Lower lobe of right lung (tissue), 2 donors: ENCODE measurements around the gene USP49. TPM values are rescaled to one million over a fixed set of nuclear protein-coding genes. Genes with fewer than 3 reads are reported as not detected.

Source experiments
- ATAC-seq, 2 donors: fragments of 200-7000 bp; cut with Tn5 transposase; one replicate each; pipeline ENCODE4 v1.9.1; 2020 to 2022; ENCODE audit warnings: mild to moderate bottlenecking in 2 of 2, moderate library complexity in 2 of 2
- DNase-seq: peaks from one replicate; pipeline ENCODE4 v3.0.0-alpha.2; 2020
- H3K27ac ChIP-seq: fragments of 200-600 bp; one replicate; pipeline ENCODE4 v1.8.0; 2022
- H3K27me3 ChIP-seq: fragments of 200-600 bp; one replicate; pipeline ENCODE4 v1.8.0; 2022; ENCODE audit warnings: low read depth
- H3K36me3 ChIP-seq: fragments of 200-600 bp; one replicate; pipeline ENCODE4 v1.8.0; 2022; ENCODE audit warnings: mild to moderate bottlenecking
- H3K4me1 ChIP-seq: fragments of 200-600 bp; one replicate; pipeline ENCODE4 v1.8.0; 2022
- H3K4me3 ChIP-seq: fragments of 200-600 bp; one replicate; pipeline ENCODE4 v1.8.0; 2022; ENCODE audit warnings: mild to moderate bottlenecking
- H3K9me3 ChIP-seq: fragments of 200-600 bp; one replicate; pipeline ENCODE4 v1.8.0; 2022
- intact Hi-C: fragments of 100-400 bp; cut with DNase I; formaldehyde crosslinking; loops from one replicate; pipeline ENCODE4 v1.11.0; 2022
- total RNA-seq: library from RNA; stranded (reverse); fragmentation: NEBNext Ultra II Directional; extraction: Animal tissue kit (Norgen Biotek cat#: 25700); gene quantifications from one replicate; pipeline ENCODE4 v1.2.1, GENCODE V29; 2021
- TF ChIP-seq, protein P1 (sequence below): fragments of 200-600 bp; IDR thresholded peaks from one replicate; pipeline ENCODE4 v1.8.0; 2022; ENCODE audit warnings: antibody characterized with exemption, mild to moderate bottlenecking
- donor health status: DM: no; HTN: yes; CAD: no; lungs with severe emphysema.

USP49 gene
- total RNA-seq, 1 donor from 2014 or later = 3.9 TPM

- H3K4me1 ChIP-seq = peaks cover 15% of the 10 kb centered on the region
- ATAC-seq (no peak), DNase-seq (no peak)
- H3K27me3 ChIP-seq = no peaks in the 10 kb centered on the region
- intact Hi-C loops = no loop called here
- H3K36me3 ChIP-seq = peaks cover 51% of the 10 kb centered on the region
- TF ChIP-seq, protein P1, sequence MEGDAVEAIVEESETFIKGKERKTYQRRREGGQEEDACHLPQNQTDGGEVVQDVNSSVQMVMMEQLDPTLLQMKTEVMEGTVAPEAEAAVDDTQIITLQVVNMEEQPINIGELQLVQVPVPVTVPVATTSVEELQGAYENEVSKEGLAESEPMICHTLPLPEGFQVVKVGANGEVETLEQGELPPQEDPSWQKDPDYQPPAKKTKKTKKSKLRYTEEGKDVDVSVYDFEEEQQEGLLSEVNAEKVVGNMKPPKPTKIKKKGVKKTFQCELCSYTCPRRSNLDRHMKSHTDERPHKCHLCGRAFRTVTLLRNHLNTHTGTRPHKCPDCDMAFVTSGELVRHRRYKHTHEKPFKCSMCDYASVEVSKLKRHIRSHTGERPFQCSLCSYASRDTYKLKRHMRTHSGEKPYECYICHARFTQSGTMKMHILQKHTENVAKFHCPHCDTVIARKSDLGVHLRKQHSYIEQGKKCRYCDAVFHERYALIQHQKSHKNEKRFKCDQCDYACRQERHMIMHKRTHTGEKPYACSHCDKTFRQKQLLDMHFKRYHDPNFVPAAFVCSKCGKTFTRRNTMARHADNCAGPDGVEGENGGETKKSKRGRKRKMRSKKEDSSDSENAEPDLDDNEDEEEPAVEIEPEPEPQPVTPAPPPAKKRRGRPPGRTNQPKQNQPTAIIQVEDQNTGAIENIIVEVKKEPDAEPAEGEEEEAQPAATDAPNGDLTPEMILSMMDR = no peak
- H3K4me3 ChIP-seq = no peak overlapping the region
- no peak overlapping the region for H3K27ac ChIP-seq
- H3K9me3 ChIP-seq = no peaks in the 10 kb centered on the region
These were observed 103.9 kb downstream of the USP49 start for GRCh38 chr6:41791305-41791704.

GRCh38 chr6:41790045-41790444 lies 105.1 kb downstream of the USP49 start:
- intact Hi-C loops = no loop called here
- TF ChIP-seq, protein P1 = no peak
- DNase-seq (no peak), ATAC-seq (no peak)
- Histone ChIP-seq H3K9me3 (no peaks in the 10 kb centered on the region), H3K27me3 (no peaks in the 10 kb centered on the region), H3K27ac (no peak overlapping the region), H3K4me3 (no peak overlapping the region), H3K4me1 (peaks cover 28% of the 10 kb centered on the region), H3K36me3 (peaks cover 42% of the 10 kb centered on the region)

GRCh38 chr6:41789390-41789724 lies 105.8 kb downstream of the USP49 start:
- intact Hi-C loops = no loop called here
- Histone ChIP-seq H3K9me3 (no peaks in the 10 kb centered on the region), H3K4me3 (no peak overlapping the region), H3K27me3 (no peaks in the 10 kb centered on the region), H3K27ac (no peak overlapping the region), H3K4me1 (peaks cover 35% of the 10 kb centered on the region), H3K36me3 (peaks cover 47% of the 10 kb centered on the region)
- DNase-seq = no peak
- TF ChIP-seq, protein P1 = no peak
- ATAC-seq = no peak

GRCh38 chr6:41787219-41787917 lies 107.8 kb downstream of the USP49 start, which contains the start of gene TOMM6:
TSS of gene TOMM6 (plus strand) at chr6:41787694. CDS start at chr6:41787698, 4 bp downstream.
- DNase-seq (peak; percentile 97), ATAC-seq (peak; percentile 93 to 95)
- Histone ChIP-seq H3K27me3 (no peaks in the 10 kb centered on the region), H3K4me1 (peaks cover 45% of the 10 kb centered on the region), H3K36me3 (peaks cover 49% of the 10 kb centered on the region), H3K27ac (peak within 1 kb of the TSS; percentile 89), H3K9me3 (no peaks in the 10 kb centered on the region), H3K4me3 (peak within 1 kb of the TSS; percentile 84)
- TF ChIP-seq, protein P1 = peak; percentile 93
- intact Hi-C loops = no loop called here

GRCh38 chr6:41786451-41787218 lies 108.5 kb downstream of the USP49 start:
- TF ChIP-seq, protein P1 = peak; percentile 83
- intact Hi-C loops = no loop called here

More at GRCh38 chr6:41786451-41787218, 108.5 kb downstream of the USP49 start:
- H3K27me3 ChIP-seq = no peaks in the 10 kb centered on the region
- peaks cover 51% of the 10 kb centered on the region for H3K4me1 ChIP-seq
- H3K9me3 ChIP-seq = no peaks in the 10 kb centered on the region
- H3K27ac ChIP-seq = peak overlapping the region; percentile 89
- DNase-seq = peak; percentile 92
- peak overlapping the region; percentile 84 for H3K4me3 ChIP-seq
- peak; percentile 94 to 96 for ATAC-seq
- peaks cover 42% of the 10 kb centered on the region for H3K36me3 ChIP-seq
